Dendritic cell treated with granulocyte-macrophage colony-stimulating factor and Interleukin-4, amounts not matched to agents 40 ng/mL and 50 ng/mL, for 4 days (primary cell): ENCODE results near the gene MAGI3.
A peak's percentile ranks its signal among the peaks of the same experiment; 100 is the strongest.

Experiments
- H3K27ac Mint-ChIP-seq: one replicate; pipeline ENCODE4 v1.8.0; 2022; ENCODE audit warnings: mild to moderate bottlenecking, mixed read lengths
- H3K27me3 Mint-ChIP-seq: one replicate; pipeline ENCODE4 v1.8.0; 2022; ENCODE audit warnings: mild to moderate bottlenecking, mixed read lengths
- H3K36me3 Mint-ChIP-seq: one replicate; pipeline ENCODE4 v1.8.0; 2022; ENCODE audit warnings: low read depth, mixed read lengths
- H3K4me1 Mint-ChIP-seq: one replicate; pipeline ENCODE4 v1.8.0; 2022; ENCODE audit warnings: low read depth, mixed read lengths
- H3K4me3 Mint-ChIP-seq: one replicate; pipeline ENCODE4 v1.8.0; 2022; ENCODE audit warnings: mild to moderate bottlenecking, moderate library complexity, mixed read lengths
- H3K9me3 Mint-ChIP-seq: one replicate; pipeline ENCODE4 v1.8.0; 2022; ENCODE audit warnings: mixed read lengths
- intact Hi-C: fragments of 100-400 bp; cut with micrococcal nuclease; formaldehyde crosslinking; loops from one replicate; pipeline ENCODE4 v1.15.0; 2022

The MAGI3 gene

DNA sequence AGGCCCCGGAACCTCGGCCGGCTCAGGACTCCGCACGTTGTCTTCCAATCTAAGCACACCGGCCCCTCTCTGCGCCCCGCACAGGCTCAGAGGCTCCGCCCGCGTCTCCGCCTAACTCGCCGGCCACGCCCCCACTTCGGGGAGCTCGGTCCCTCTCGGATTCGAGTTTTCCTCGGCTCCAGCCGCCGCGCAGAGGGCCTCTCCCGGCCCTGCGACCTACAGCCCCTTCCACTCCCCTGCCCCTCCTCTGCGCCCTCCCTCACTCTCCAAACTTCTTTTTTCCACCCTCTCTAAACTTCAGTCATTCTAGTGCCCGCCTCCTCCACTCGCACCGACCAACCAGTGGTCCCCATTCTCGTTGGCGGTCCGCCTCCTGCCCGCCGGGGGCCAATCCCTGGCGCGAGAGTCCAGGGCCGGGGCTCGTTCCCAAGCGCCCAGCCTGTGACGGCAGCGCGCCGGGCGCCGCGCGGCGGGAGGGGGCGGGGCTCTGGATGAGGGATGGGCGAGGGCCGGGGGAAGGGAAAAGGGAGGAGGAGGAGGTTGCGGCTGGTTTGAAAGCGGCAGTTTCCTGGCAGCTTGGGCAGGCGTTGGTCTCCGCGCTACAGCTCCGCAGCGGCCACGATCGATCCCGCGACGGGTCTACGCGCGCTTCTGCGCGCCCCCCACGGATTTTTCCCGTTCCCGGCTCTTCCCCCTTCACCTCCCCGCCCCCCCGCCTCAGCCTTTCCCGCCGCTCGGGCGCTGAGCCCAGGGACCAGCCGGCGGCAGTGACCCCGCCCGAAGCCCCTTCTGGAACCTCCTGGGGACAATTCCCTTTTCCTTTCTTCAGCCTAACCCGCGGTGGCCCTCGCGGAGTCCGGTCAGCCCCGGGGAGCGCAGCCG is at the start of gene MAGI3:
Gene MAGI3, plus strand, starts transcription at position 563 of the 882 bp plus-strand sequence. CDS start 519 bp downstream, outside the sequence.
- intact Hi-C loops: loop anchor here (5.0 to 10.0 kb wide), 2 partner anchors 287 to 675 kb away; partner anchors contain the start of gene PPM1J
- peak within 1 kb of the TSS; percentile 94 for H3K4me3 Mint-ChIP-seq
- H3K4me1 Mint-ChIP-seq: peaks cover 24% of the 10 kb centered on the region
- H3K9me3 Mint-ChIP-seq: no peaks in the 10 kb centered on the region
- peaks cover 52% of the 10 kb centered on the region for H3K27me3 Mint-ChIP-seq
- H3K36me3 Mint-ChIP-seq: peaks cover 10% of the 10 kb centered on the region
- peak within 1 kb of the TSS; percentile 85 for H3K27ac Mint-ChIP-seq

DNA sequence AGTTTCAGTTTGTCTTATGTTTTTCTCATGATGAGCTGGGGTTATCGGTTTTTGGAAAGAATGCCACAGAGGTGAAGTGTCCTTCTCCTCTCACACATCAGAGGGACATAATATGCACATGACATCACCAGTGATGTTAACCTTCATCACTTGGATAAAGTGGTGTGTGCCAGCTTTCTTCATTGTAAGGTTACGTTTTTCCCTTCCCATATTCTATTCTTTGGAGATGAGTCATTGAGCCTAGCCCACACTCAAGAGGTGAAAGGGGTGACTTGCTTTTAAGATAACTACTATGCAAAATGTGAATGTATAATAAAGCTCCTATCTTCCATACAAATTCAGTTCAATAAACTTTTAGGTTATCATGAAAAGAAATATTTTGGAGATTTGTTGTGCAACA is 36.7 kb upstream of the MAGI3 start:
- H3K27ac Mint-ChIP-seq: no peak overlapping the region
- no peaks in the 10 kb centered on the region for H3K27me3 Mint-ChIP-seq
- H3K4me1 Mint-ChIP-seq: no peaks in the 10 kb centered on the region
- H3K9me3 Mint-ChIP-seq: no peaks in the 10 kb centered on the region
- no peak overlapping the region for H3K4me3 Mint-ChIP-seq
- H3K36me3 Mint-ChIP-seq: no peaks in the 10 kb centered on the region
- intact Hi-C loops: no loop called here

DNA sequence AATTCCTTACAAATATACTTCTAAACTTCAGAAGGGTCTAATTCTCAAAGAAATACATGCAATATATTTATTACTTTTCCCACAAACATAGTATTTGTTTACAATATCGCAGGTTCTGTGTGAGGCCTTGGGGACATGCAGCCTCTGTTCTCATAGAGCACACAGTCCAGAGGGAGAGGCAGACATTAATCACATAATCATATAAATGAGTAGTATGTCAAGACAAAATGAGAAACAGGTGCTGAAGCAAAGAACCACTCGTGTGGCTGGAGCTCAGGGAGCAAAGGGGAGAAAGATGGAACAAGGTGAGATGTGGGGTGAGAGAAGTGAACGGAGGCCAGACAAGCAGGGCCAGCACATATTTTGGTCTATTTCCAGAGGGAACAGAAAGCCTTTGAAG is 26.4 kb upstream of the MAGI3 start:
- no peaks in the 10 kb centered on the region for H3K36me3 Mint-ChIP-seq

DNA sequence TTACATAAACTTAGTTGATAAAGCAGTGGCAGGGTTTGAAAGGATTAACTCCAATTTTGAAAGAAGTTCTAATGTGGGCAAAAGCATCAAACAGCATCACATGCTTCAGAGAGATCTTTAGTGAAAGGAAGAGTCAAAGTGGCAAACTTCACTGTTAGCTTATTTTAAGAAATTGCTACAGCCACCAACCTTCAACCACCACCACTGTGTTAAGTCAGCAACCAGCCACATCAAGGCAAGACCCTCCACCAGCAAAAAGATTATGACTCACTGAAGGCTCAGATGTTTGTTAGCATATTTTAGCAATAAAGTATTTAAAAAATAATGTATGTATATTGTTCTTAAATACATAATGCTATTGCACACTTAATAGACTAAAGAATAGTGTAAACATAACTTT is 21.3 kb upstream of the MAGI3 start:
- no peak overlapping the region for H3K4me3 Mint-ChIP-seq

More for the DNA sequence above, 26.4 kb upstream of the MAGI3 start:
- intact Hi-C loops: no loop called here
- Mint-ChIP-seq H3K4me1 (no peaks in the 10 kb centered on the region), H3K4me3 (no peak overlapping the region), H3K9me3 (no peaks in the 10 kb centered on the region), H3K27ac (no peak overlapping the region), H3K27me3 (no peaks in the 10 kb centered on the region)

DNA sequence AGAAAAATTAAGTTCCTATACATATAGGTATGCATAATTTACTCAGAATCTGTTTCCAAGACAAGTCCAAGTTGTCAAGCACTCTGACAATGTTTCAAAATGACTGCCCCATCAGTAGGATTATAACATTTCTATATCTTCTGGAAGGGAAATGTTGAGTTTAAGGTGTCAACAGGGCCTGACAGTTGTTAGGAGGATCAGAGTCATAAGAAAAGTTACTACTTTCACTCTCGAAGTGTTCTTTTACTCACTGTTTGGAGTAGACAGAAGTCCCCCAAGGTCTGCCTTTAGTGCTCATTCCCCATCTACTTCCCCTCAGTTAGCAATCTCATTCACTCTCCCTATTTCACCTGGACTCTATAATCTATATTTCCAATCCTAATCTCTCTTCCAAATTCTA is 20.6 kb upstream of the MAGI3 start:
- Mint-ChIP-seq H3K9me3 (no peaks in the 10 kb centered on the region), H3K27ac (no peak overlapping the region), H3K4me1 (no peaks in the 10 kb centered on the region), H3K27me3 (peaks cover 2% of the 10 kb centered on the region), H3K36me3 (no peaks in the 10 kb centered on the region), H3K4me3 (no peak overlapping the region)
- intact Hi-C loops: no loop called here

More for the DNA sequence above, 21.3 kb upstream of the MAGI3 start:
- Mint-ChIP-seq H3K27ac (no peak overlapping the region), H3K36me3 (no peaks in the 10 kb centered on the region), H3K4me1 (no peaks in the 10 kb centered on the region), H3K9me3 (no peaks in the 10 kb centered on the region), H3K27me3 (peaks cover 1% of the 10 kb centered on the region)
- intact Hi-C loops: no loop called here

DNA sequence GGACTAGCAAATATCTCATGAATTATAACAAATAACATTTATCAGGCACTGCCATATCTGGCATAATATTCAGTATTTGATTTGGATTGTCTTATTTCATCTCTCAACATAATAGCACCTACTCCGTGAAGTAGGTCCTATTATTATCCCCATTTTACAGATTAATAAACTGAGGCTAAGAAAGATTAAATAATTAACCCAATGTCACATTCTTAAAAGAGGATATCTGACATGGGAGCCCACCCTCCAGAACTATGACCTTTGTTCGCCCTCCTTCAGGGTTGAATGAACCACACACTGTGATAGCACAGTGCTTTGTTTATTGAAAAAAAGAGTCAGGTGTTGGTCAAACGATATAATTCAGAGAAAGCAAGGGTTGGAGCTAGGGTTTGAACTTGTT is 19.4 kb upstream of the MAGI3 start:
- intact Hi-C loops: no loop called here
- Mint-ChIP-seq H3K27me3 (peaks cover 2% of the 10 kb centered on the region), H3K4me1 (no peaks in the 10 kb centered on the region), H3K4me3 (no peak overlapping the region), H3K36me3 (no peaks in the 10 kb centered on the region), H3K9me3 (no peaks in the 10 kb centered on the region), H3K27ac (no peak overlapping the region)

DNA sequence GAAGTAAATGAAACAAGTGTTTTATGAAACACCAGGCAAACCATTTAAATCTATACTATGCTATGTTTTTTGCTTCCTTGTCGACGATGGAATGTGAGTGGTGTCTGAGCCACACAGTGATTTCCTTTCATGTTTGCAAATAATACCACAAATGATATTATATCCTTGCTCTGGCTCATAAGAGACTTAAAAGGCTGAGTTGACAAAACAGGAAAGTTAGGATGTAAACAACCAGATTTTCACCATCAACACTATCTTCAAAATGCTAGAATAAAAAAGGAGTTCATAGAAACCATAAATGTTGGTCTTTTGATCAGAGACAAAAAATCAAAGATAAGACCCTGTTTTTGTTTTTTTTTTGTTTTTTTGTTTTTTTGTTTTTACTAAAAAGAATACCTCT is 17.8 kb upstream of the MAGI3 start:
- Mint-ChIP-seq H3K27ac (no peak overlapping the region), H3K4me3 (no peak overlapping the region), H3K36me3 (no peaks in the 10 kb centered on the region), H3K9me3 (no peaks in the 10 kb centered on the region), H3K4me1 (no peaks in the 10 kb centered on the region), H3K27me3 (peaks cover 4% of the 10 kb centered on the region)
- intact Hi-C loops: no loop called here

DNA sequence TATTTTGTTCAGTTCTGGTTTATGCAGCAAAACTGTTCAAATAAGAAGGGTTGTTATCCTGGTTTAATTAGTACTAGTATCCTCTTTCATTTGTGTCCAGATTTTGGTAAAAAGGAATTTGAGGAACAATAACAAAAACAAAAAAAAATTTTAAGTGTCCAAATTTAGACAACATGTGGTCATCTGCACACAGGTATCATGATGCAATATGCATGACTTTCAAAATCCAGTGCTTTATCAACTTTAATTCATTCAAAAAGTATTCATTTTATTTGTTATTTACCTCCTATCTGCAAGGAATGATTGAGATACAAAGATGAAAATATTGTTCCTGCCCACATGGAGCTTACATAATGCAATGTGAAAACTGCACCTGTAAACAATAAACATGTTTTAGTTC is 16.7 kb upstream of the MAGI3 start:
- no peak overlapping the region for H3K27ac Mint-ChIP-seq
- peaks cover 5% of the 10 kb centered on the region for H3K27me3 Mint-ChIP-seq
- intact Hi-C loops: no loop called here
- H3K36me3 Mint-ChIP-seq: no peaks in the 10 kb centered on the region
- H3K4me1 Mint-ChIP-seq: no peaks in the 10 kb centered on the region
- H3K9me3 Mint-ChIP-seq: no peaks in the 10 kb centered on the region
- no peak overlapping the region for H3K4me3 Mint-ChIP-seq

DNA sequence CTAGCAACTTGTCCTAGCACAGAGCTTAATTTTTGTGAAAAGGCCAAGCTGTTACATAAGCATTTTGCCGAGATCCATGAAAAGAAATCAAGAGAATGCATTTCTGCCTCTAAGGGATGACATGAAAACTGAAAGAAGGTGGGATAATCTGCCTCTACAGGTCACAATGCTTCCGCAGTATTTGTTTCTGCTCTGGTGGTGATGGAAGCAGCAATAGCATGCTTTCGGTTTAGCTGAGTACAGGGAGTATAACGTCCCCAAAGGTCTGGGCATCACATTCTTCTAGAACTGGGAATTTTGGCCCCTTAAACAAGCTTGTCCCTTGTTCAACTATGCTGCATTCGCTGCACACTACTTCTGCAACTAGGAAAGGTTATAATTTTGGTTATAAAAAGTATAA is 14.4 kb upstream of the MAGI3 start:
- no peaks in the 10 kb centered on the region for H3K9me3 Mint-ChIP-seq
- peaks cover 6% of the 10 kb centered on the region for H3K27me3 Mint-ChIP-seq
- H3K36me3 Mint-ChIP-seq: no peaks in the 10 kb centered on the region
- no peak overlapping the region for H3K27ac Mint-ChIP-seq
- no peaks in the 10 kb centered on the region for H3K4me1 Mint-ChIP-seq
- H3K4me3 Mint-ChIP-seq: no peak overlapping the region
- intact Hi-C loops: no loop called here

DNA sequence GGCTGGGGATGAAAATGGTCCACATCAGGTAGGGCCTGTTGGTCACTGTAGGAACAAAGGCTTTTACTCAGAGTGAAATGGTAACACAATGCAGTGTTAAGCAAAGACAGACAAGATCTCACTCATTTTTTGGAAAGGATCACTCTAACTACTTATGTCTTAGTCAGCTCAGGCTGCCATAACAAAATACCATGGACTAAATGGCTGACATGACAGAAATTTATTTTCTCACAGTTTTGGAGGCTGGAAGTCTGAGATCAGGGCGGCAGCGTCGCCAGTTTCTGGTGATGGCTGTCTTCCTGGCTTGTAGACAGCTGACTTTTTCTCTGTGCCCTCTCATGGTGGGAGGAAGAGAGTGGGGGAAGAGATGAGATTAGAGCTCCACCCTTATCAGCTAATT is 10.2 kb upstream of the MAGI3 start:
- H3K4me1 Mint-ChIP-seq: no peaks in the 10 kb centered on the region
- no peak overlapping the region for H3K4me3 Mint-ChIP-seq
- H3K9me3 Mint-ChIP-seq: no peaks in the 10 kb centered on the region
- H3K27me3 Mint-ChIP-seq: peaks cover 8% of the 10 kb centered on the region
- H3K27ac Mint-ChIP-seq: no peak overlapping the region
- no peaks in the 10 kb centered on the region for H3K36me3 Mint-ChIP-seq
- intact Hi-C loops: no loop called here

DNA sequence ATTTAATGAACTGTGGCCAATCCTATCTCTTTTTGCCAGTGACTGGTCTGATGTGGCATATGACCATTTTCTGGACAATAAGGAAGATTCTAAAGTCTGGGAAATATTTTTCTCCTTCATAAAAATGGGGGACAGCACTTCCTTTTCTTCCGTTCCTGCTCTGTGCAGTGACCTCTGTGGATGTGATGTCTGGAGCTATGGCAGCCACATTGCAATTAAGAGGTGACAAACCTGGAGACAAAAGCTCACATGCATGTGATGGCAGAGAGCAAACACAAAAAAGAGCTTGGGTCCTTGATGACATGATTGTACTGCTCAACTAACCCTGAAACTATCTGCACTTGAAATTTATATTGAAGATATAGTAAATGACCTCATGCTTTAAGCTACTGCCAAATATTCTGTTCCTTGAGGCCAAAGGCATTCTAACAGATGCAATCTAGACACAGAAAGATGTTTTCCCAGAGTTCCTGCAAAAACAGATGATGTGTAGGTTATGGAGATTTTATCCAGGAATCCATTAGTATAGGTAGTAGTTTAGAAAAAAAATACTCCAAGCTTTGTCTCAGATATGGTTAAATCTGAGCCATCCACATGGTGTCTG is 2.2 kb upstream of the MAGI3 start:
- Mint-ChIP-seq H3K27ac (no peak overlapping the region), H3K4me3 (no peak overlapping the region), H3K4me1 (peaks cover 24% of the 10 kb centered on the region), H3K27me3 (peaks cover 53% of the 10 kb centered on the region), H3K9me3 (no peaks in the 10 kb centered on the region), H3K36me3 (peaks cover 10% of the 10 kb centered on the region)
- intact Hi-C loops: no loop called here

DNA sequence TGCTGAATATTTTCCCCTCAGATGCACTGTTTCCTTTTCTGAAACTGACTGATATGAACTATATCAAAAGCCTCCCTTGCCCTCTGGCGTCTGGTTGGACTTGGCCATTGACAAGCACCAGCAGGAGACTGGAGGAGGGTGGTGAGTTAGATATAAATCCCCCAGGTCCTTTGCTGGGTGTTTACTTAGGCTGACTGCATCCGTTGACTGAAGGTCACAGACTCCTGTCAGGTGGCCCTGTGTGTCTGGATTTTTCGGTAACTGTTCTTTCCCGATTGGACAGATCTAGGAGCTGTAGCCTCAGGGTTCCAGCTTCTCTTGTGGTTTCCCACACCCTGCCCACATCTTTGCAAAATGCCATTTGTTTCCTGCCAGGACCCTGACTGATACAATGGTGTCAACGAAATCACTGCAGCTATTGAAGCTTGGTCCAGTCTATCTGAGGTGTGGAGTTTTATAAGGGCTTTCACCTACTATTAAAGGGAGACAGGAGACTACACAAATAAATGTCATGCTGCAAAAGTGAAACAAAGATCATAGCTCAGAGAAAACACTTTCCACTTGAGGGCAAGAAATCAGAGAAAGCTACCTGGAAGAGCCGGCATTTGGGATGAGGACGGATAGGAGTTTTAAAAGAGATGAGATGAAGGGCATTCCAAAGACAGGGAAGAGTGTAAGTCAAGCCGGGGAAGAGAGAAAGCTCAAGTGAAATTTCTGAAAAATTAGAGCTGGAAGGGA is 1.5 kb upstream of the MAGI3 start:
- intact Hi-C loops: no loop called here
- H3K4me1 Mint-ChIP-seq: peaks cover 24% of the 10 kb centered on the region
- peaks cover 50% of the 10 kb centered on the region for H3K27me3 Mint-ChIP-seq
- peaks cover 10% of the 10 kb centered on the region for H3K36me3 Mint-ChIP-seq
- H3K27ac Mint-ChIP-seq: no peak overlapping the region
- peak overlapping the region; percentile 94 for H3K4me3 Mint-ChIP-seq
- no peaks in the 10 kb centered on the region for H3K9me3 Mint-ChIP-seq

DNA sequence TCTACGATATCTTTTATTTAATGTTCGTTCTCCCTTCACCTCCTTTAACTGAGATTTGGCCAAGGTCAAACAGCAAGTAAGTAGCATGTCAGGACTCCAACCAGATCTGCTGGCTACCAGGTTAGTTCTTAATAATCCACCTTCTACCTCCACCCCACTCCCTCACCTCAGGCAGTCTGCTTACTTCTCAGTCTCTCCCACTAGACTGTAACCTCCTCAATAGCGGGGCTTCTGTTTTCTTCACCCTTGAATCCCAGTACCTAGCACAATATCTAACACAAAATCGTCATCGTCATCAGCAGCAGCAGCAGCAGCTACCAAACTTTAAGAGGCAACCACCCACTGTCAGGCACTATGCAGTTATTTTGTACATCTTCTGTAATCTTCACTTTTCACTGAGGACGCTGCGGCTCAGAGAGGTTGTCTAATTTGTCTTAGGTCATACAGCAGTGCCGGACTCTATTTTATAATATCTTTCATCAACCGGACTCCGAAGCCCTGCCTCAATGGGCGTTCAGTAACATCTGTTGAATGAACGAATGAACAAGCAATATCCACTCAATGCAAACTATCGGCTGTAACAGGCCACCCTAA is 859 bp upstream of the MAGI3 start:
- peaks cover 24% of the 10 kb centered on the region for H3K4me1 Mint-ChIP-seq
- H3K36me3 Mint-ChIP-seq: peaks cover 10% of the 10 kb centered on the region
- peak overlapping the region; percentile 85 for H3K27ac Mint-ChIP-seq
- intact Hi-C loops: no loop called here
- H3K4me3 Mint-ChIP-seq: peak overlapping the region; percentile 94
- peaks cover 52% of the 10 kb centered on the region for H3K27me3 Mint-ChIP-seq
- no peaks in the 10 kb centered on the region for H3K9me3 Mint-ChIP-seq
